ENCODE data around the gene SETD7. TPM values are rescaled to one million over a fixed set of nuclear protein-coding genes. Genes with fewer than 3 reads are reported as not detected.
A peak's percentile ranks its signal among the peaks of the same experiment; 100 is the strongest.
"Not testable (repeated sequence)": the region's sequence is repeated elsewhere in the genome, so short reads cannot be mapped to it uniquely, and the experiment has no call there.

SETD7 gene
- total and polyA plus RNA-seq, 2 donors (not counting 1 experiment from before 2014, with no cell fraction given): 37.5 to 80.8 TPM

GRCh38 chr4:139470295-139470694 lies 85.7 kb downstream of the SETD7 start:
- no peak for DNase-seq (ENCODE audit: low read depth in 2 of 2)
- Histone ChIP-seq H3K4me2 (ENCODE audit: extremely low read depth, insufficient read depth, low read length) (no peak overlapping the region), H3K4me1 (ENCODE audit: control insufficient read depth, extremely low read depth, insufficient read depth, low read length) (no peaks in the 10 kb centered on the region), H4K20me1 (ENCODE audit: control insufficient read depth, extremely low read depth, insufficient read depth, low read length) (no peaks in the 10 kb centered on the region), H3K79me2 (ENCODE audit: control insufficient read depth, insufficient read depth, low read length) (peaks cover 7% of the 10 kb centered on the region), H3K9ac (ENCODE audit: insufficient read depth, low read length) (no peak overlapping the region), H3K36me3 (ENCODE audit: control insufficient read depth, insufficient read depth, low read length) (peaks cover 2% of the 10 kb centered on the region), H3K9me3 (ENCODE audit: control insufficient read depth, insufficient read depth, low read depth, low read length) (no peaks in the 10 kb centered on the region), H3K27ac (ENCODE audit: insufficient read depth, low read length) (no peak overlapping the region), H2AFZ (ENCODE audit: low read length) (no peak overlapping the region), H3K27me3 (ENCODE audit: control insufficient read depth, insufficient read depth, low read length) (no peaks in the 10 kb centered on the region), H3K4me3 (replicated peaks in 1 of 4; ENCODE audit: control extremely low read depth in 1 of 4, insufficient read depth in 1 of 4, low read depth in 3 of 4, low read length in 4 of 4) (no peak overlapping the region)
- TF ChIP-seq EZH2 (IDR thresholded peaks at IDR 0.05; ENCODE audit: low read length, missing control alignments): no peak
- no peak for TF ChIP-seq CTCF (conservative IDR thresholded peaks at IDR 0.05 in 1 of 2, IDR thresholded peaks at IDR 0.05 in 1 of 2; ENCODE audit: low read depth in 1 of 2, low read length in 2 of 2)

GRCh38 chr4:139469869-139470268 lies 86.2 kb downstream of the SETD7 start:
- Histone ChIP-seq H3K9me3 (ENCODE audit: control insufficient read depth, insufficient read depth, low read depth, low read length) (no peaks in the 10 kb centered on the region), H4K20me1 (ENCODE audit: control insufficient read depth, extremely low read depth, insufficient read depth, low read length) (no peaks in the 10 kb centered on the region), H3K36me3 (ENCODE audit: control insufficient read depth, insufficient read depth, low read length) (peaks cover 2% of the 10 kb centered on the region), H3K27ac (ENCODE audit: insufficient read depth, low read length) (no peak overlapping the region), H3K79me2 (ENCODE audit: control insufficient read depth, insufficient read depth, low read length) (peaks cover 7% of the 10 kb centered on the region), H3K9ac (ENCODE audit: insufficient read depth, low read length) (no peak overlapping the region), H2AFZ (ENCODE audit: low read length) (no peak overlapping the region), H3K4me2 (ENCODE audit: extremely low read depth, insufficient read depth, low read length) (no peak overlapping the region), H3K4me3 (replicated peaks in 1 of 4; ENCODE audit: control extremely low read depth in 1 of 4, insufficient read depth in 1 of 4, low read depth in 3 of 4, low read length in 4 of 4) (no peak overlapping the region), H3K4me1 (ENCODE audit: control insufficient read depth, extremely low read depth, insufficient read depth, low read length) (no peaks in the 10 kb centered on the region), H3K27me3 (ENCODE audit: control insufficient read depth, insufficient read depth, low read length) (no peaks in the 10 kb centered on the region)
- no peak for TF ChIP-seq EZH2 (IDR thresholded peaks at IDR 0.05; ENCODE audit: low read length, missing control alignments)
- no peak for TF ChIP-seq CTCF (conservative IDR thresholded peaks at IDR 0.05 in 1 of 2, IDR thresholded peaks at IDR 0.05 in 1 of 2; ENCODE audit: low read depth in 1 of 2, low read length in 2 of 2)
- DNase-seq (ENCODE audit: low read depth in 2 of 2): no peak

GRCh38 chr4:139469216-139469615 lies 86.8 kb downstream of the SETD7 start:
- H3K27me3 ChIP-seq (ENCODE audit: control insufficient read depth, insufficient read depth, low read length): no peaks in the 10 kb centered on the region
- no peak overlapping the region for H3K4me2 ChIP-seq (ENCODE audit: extremely low read depth, insufficient read depth, low read length)
- no peak overlapping the region for H3K27ac ChIP-seq (ENCODE audit: insufficient read depth, low read length)
- peaks cover 7% of the 10 kb centered on the region for H3K79me2 ChIP-seq (ENCODE audit: control insufficient read depth, insufficient read depth, low read length)
- H3K9ac ChIP-seq (ENCODE audit: insufficient read depth, low read length): no peak overlapping the region
- H2AFZ ChIP-seq (ENCODE audit: low read length): no peak overlapping the region
- no peaks in the 10 kb centered on the region for H3K4me1 ChIP-seq (ENCODE audit: control insufficient read depth, extremely low read depth, insufficient read depth, low read length)
- H4K20me1 ChIP-seq (ENCODE audit: control insufficient read depth, extremely low read depth, insufficient read depth, low read length): no peaks in the 10 kb centered on the region
- no peak for TF ChIP-seq EZH2 (IDR thresholded peaks at IDR 0.05; ENCODE audit: low read length, missing control alignments)
- TF ChIP-seq CTCF (conservative IDR thresholded peaks at IDR 0.05 in 1 of 2, IDR thresholded peaks at IDR 0.05 in 1 of 2; ENCODE audit: low read depth in 1 of 2, low read length in 2 of 2): no peak
- DNase-seq (ENCODE audit: low read depth in 2 of 2): peak in 1 of 2 donors; percentile 68
- no peak overlapping the region for H3K4me3 ChIP-seq (replicated peaks in 1 of 4; ENCODE audit: control extremely low read depth in 1 of 4, insufficient read depth in 1 of 4, low read depth in 3 of 4, low read length in 4 of 4)
- H3K9me3 ChIP-seq (ENCODE audit: control insufficient read depth, insufficient read depth, low read depth, low read length): no peaks in the 10 kb centered on the region
- peaks cover 2% of the 10 kb centered on the region for H3K36me3 ChIP-seq (ENCODE audit: control insufficient read depth, insufficient read depth, low read length)

GRCh38 chr4:139468756-139469155 lies 87.3 kb downstream of the SETD7 start:
- not testable (repeated sequence) for H3K4me3 ChIP-seq (replicated peaks in 1 of 4; ENCODE audit: control extremely low read depth in 1 of 4, insufficient read depth in 1 of 4, low read depth in 3 of 4, low read length in 4 of 4); H3K9me3 ChIP-seq (ENCODE audit: control insufficient read depth, insufficient read depth, low read depth, low read length); H3K27ac ChIP-seq (ENCODE audit: insufficient read depth, low read length); H4K20me1 ChIP-seq (ENCODE audit: control insufficient read depth, extremely low read depth, insufficient read depth, low read length); H2AFZ ChIP-seq (ENCODE audit: low read length); H3K36me3 ChIP-seq (ENCODE audit: control insufficient read depth, insufficient read depth, low read length); H3K27me3 ChIP-seq (ENCODE audit: control insufficient read depth, insufficient read depth, low read length); H3K9ac ChIP-seq (ENCODE audit: insufficient read depth, low read length); H3K4me2 ChIP-seq (ENCODE audit: extremely low read depth, insufficient read depth, low read length); DNase-seq (ENCODE audit: low read depth in 2 of 2); H3K4me1 ChIP-seq (ENCODE audit: control insufficient read depth, extremely low read depth, insufficient read depth, low read length)
- peaks cover 10% of the 10 kb centered on the region for H3K79me2 ChIP-seq (ENCODE audit: control insufficient read depth, insufficient read depth, low read length)

All from fibroblast of lung (primary cell).